ENCODE results near the gene PROX2. TPM values are rescaled to one million over a fixed set of nuclear protein-coding genes. Genes with fewer than 3 reads are reported as not detected.

PROX2 gene
- total RNA-seq, 1 donor from 2014 or later: 0.05 TPM

DNA sequence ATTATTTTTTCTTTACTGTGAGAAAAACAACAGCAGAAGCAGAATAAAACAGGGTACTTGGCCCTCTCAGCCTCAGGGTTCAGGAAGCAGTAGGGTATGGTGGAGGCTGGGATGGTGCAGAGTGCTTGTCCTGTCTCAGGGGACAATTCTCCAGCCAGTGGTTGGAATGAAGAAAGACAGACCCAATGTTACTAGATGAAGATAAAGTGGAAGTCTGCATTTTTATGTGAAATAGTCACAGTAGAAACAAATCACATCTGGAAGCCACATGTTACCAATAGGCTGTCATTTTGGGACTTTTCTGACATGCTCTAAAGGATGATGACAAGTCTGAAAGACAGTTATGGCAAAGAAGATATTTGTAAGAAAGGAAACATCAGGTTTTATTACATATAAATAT, 32.3 kb downstream of the PROX2 start:
- Mint-ChIP-seq H3K36me3 (ENCODE audit: low read depth) (peaks cover 19% of the 10 kb centered on the region), H3K4me1 (ENCODE audit: low read depth) (peaks cover 27% of the 10 kb centered on the region), H3K4me3 (ENCODE audit: low read depth) (no peak overlapping the region), H3K27me3 (ENCODE audit: low read depth) (no peaks in the 10 kb centered on the region), H3K9me3 (no peaks in the 10 kb centered on the region), H3K27ac (no peak overlapping the region)
- intact Hi-C loops (cut with micrococcal nuclease): loop anchor here (5.0 kb wide), 2 partner anchors 39 to 226 kb away; partner anchors contain the start of gene DLST
- DNase-seq (ENCODE audit: low spot score): no peak

DNA sequence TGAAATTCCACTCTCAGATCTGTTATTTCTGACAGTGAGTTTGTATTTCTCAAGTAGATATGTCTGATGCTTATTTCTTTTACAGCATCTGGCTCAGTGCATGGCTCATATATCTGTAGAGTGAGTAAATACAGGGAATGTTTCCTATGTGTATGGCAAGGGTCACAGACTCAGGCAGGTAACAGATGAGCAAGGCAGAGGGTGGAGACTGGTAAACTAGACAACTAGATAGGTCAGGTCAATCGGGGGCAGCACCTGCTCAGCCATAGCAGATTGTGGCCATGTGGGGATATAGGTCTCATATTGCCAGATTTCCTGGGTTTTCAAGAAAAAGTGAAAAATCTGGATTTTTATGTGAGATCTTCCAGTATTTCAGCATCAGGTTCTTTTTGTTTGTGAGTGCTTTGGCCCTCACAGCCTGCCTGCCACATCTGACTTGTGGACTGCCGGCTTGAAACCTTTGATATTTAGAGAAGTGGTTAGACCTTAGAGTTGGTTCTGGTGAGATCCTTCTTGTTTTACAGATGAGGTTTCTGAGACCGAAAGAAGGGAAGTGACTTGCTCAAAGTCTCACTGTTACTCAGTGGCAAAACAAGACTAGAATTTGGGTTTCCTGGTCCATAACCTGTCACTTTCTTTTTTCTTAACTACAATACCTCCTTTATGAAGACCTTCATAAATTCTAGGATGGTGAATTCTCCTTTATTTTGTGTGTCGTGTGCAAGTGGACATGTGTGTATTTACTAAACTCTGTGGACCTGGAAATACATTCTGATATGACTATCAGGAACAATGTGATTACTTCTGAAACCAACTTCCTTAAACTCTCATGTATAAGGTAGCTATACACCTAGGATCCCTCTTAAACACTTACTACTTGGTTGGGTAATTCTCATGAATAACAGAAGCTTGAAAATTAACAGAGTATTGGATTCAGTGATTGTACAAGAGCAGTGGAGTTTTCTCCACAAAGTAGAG, 34.4 kb downstream of the PROX2 start:
- Mint-ChIP-seq H3K27ac (peak overlapping the region; percentile 73), H3K27me3 (ENCODE audit: low read depth) (no peaks in the 10 kb centered on the region), H3K36me3 (ENCODE audit: low read depth) (peaks cover 29% of the 10 kb centered on the region), H3K4me1 (ENCODE audit: low read depth) (peaks cover 43% of the 10 kb centered on the region), H3K4me3 (ENCODE audit: low read depth) (peak overlapping the region; percentile 45), H3K9me3 (no peaks in the 10 kb centered on the region)
- intact Hi-C loops (cut with micrococcal nuclease): loop anchor here (2.0 to 5.0 kb wide), 3 partner anchors 41 to 224 kb away; partner anchors contain the start of gene DLST
- DNase-seq (ENCODE audit: low spot score): no peak

DNA sequence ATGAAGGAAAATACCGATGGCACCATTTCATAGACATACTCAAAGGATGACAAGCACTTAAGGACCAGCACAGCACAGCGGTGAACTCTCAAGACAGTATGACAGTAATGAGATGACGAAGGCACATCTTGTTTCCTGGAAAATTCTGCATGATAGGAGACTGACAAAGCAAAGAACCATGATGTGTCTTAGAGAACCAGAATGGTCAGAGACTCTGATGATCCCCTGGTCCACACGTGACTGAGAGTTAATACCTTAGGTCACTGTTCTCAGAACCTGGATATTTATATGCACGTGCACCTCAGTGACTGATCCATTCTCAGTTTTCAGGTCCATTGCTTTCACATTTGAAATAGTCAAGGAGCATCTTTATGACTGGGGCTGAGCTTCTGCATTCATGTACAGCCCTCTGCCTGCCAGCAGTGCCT, 35.3 kb downstream of the PROX2 start:
- intact Hi-C loops (cut with micrococcal nuclease): loop anchor here (2.0 to 5.0 kb wide), 3 partner anchors 42 to 223 kb away; partner anchors contain the start of gene DLST
- DNase-seq (ENCODE audit: low spot score): no peak
- Mint-ChIP-seq H3K27ac (peak overlapping the region; percentile 73), H3K9me3 (no peaks in the 10 kb centered on the region), H3K4me1 (ENCODE audit: low read depth) (peaks cover 47% of the 10 kb centered on the region), H3K36me3 (ENCODE audit: low read depth) (peaks cover 34% of the 10 kb centered on the region), H3K27me3 (ENCODE audit: low read depth) (no peaks in the 10 kb centered on the region), H3K4me3 (ENCODE audit: low read depth) (no peak overlapping the region)

DNA sequence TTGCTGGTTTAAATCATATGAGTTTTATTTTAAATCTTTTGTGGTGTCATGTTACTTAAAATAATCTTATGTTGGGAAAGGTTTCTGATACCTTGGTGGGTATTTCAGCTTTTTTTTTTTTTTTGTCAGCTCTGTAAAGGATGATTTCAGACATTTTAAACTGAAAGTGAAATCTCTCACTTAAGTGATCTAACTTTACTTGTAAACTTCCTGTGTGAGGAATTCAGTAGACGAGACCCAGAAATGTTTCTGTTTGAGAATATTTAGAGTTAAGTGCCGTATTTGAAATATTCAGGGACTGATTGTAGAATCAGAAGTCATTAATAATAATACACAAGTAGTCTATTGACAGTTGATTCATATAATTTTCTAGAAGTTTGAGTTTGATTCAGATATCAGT, 37.8 kb downstream of the PROX2 start:
- DNase-seq (ENCODE audit: low spot score): no peak
- intact Hi-C loops (cut with micrococcal nuclease): no loop called here
- Mint-ChIP-seq H3K27ac (peak overlapping the region; percentile 86), H3K4me1 (ENCODE audit: low read depth) (peaks cover 56% of the 10 kb centered on the region), H3K9me3 (no peaks in the 10 kb centered on the region), H3K36me3 (ENCODE audit: low read depth) (peaks cover 46% of the 10 kb centered on the region), H3K27me3 (ENCODE audit: low read depth) (no peaks in the 10 kb centered on the region), H3K4me3 (ENCODE audit: low read depth) (peak overlapping the region; percentile 53)

DNA sequence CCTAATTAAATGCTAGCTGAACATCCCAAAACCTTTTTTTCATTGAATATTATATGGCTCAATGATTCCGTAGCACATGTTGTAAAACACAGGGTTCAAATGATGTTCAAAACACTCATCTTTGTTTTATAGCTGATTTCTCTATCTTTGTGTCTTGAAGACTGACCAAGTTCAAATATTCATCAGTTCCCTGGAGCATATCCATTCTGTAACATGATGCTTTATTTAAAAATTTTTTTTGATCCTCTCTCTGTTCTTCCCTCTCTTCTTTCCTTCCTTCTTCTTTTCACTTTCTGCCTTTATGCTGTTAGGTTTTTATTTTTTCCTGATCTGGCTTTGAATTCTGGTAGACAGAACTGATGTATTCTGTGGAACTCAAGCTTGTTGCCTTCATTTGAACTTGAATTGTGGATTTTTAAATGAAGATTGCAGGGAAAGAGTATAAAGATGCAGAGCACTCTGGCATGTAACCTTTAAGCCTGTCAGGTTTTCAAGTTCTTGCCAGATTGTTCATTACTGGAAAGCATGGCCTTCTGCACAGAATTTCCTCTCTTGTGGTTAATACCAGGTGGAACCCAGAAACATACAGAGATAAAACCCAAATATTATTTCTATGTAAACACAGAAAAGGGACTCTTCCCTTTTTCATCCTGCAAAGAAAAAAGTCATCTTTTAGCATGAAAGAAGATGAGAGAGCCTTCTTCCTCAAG, 39.5 kb downstream of the PROX2 start:
- no peak for DNase-seq (ENCODE audit: low spot score)
- intact Hi-C loops (cut with micrococcal nuclease): loop anchor here (2.0 kb wide), 1 partner anchor 72 kb away; no protein-coding TSS in a partner anchor
- no peaks in the 10 kb centered on the region for H3K9me3 Mint-ChIP-seq
- peak overlapping the region; percentile 37 for H3K4me3 Mint-ChIP-seq (ENCODE audit: low read depth)
- peaks cover 40% of the 10 kb centered on the region for H3K36me3 Mint-ChIP-seq (ENCODE audit: low read depth)
- H3K27ac Mint-ChIP-seq: peak overlapping the region; percentile 78
- H3K4me1 Mint-ChIP-seq (ENCODE audit: low read depth): peaks cover 50% of the 10 kb centered on the region
- no peaks in the 10 kb centered on the region for H3K27me3 Mint-ChIP-seq (ENCODE audit: low read depth)

DNA sequence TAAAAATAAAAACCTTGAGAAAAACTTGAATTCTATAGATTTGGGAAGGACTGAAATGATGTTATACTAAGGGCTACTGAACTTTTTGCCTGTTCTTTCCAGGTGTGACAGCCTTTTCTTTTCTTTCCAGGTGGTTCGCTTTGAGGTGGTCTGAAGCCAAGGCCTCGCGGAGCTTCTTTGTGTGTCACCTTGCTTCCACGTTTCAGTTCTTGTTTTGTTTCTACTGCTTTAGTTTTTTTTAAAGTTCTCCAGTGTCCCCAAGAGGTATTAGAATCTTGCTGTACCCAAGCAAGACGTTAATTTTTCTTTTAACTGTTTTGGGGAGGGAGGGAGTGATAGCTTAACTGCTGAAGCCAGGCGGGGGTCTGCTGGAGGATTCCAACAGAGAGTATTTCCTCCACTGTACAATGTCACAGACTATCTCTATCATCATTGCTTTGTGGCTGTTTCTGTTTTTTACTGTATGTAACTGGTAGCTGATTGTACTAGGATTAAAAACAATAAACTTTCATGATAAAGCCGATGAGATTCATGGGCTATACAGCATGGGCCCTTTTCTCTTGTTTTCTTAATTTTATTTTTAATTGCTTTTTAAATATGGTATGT, 40.2 kb downstream of the PROX2 start:
- Mint-ChIP-seq H3K36me3 (ENCODE audit: low read depth) (peaks cover 35% of the 10 kb centered on the region), H3K9me3 (no peaks in the 10 kb centered on the region), H3K4me1 (ENCODE audit: low read depth) (peaks cover 43% of the 10 kb centered on the region), H3K27ac (peak overlapping the region; percentile 31), H3K4me3 (ENCODE audit: low read depth) (no peak overlapping the region), H3K27me3 (ENCODE audit: low read depth) (no peaks in the 10 kb centered on the region)
- intact Hi-C loops (cut with micrococcal nuclease): loop anchor here (2.0 kb wide), 1 partner anchor 71 kb away; no protein-coding TSS in a partner anchor
- no peak for DNase-seq (ENCODE audit: low spot score)

DNA sequence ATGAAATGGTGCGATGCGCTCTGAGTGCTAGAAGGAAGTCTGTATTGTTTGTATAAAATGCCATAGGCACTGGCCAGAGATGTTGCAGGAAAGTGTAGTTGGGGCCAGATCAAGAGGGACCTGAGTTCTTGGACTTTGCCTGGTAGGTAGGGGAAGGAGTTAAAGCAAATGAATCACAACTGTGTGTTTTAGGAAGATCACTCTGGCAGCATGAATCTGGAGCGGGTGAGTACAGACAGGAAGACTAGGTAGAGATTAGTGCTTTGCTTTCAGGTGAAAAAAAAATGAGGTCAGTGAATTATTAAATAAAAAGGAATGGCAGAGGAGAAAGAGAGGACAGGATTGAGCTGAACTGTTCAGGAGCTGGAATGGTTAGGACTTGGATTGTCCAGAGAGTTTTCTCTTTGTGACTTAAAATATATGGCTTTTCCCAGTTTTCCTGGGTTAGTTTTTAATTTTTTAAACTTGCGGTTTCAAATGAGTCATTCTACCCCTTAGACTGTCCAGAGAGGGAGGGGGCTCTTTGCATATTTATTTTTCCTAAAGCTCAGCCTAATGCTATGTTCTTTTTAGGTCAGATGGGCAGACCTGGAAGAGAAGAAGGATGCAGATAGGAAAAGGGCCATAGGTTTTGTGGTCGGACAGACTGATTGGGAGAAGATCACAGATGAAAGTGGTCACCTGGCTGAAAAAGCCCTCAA, 41.1 kb downstream of the PROX2 start:
- no peak overlapping the region for H3K4me3 Mint-ChIP-seq (ENCODE audit: low read depth)
- peaks cover 35% of the 10 kb centered on the region for H3K4me1 Mint-ChIP-seq (ENCODE audit: low read depth)
- H3K36me3 Mint-ChIP-seq (ENCODE audit: low read depth): peaks cover 36% of the 10 kb centered on the region
- DNase-seq (ENCODE audit: low spot score): no peak
- H3K9me3 Mint-ChIP-seq: no peaks in the 10 kb centered on the region
- peak overlapping the region; percentile 16 for H3K27ac Mint-ChIP-seq
- intact Hi-C loops (cut with micrococcal nuclease): no loop called here
- H3K27me3 Mint-ChIP-seq (ENCODE audit: low read depth): no peaks in the 10 kb centered on the region

DNA sequence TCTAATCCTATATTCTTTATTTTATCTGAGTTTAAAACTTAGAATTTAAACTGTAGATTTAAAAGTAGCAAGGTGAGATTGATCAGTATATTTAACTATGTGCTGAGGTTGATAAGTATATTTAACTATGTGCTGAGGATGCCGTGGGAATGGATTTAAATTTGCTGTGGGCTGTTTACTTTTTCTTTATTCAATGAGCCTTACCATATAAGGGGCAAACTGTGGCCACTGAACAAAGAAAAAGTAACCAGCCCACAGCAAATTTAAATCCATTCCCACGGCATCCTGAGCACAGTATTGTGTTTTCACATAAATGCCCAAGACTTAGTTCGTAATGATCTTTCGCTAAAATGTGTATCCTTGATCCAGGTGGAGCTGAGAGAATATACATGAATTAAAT, 43.1 kb downstream of the PROX2 start:
- Mint-ChIP-seq H3K27ac (no peak overlapping the region), H3K9me3 (no peaks in the 10 kb centered on the region), H3K27me3 (ENCODE audit: low read depth) (no peaks in the 10 kb centered on the region), H3K4me1 (ENCODE audit: low read depth) (peaks cover 30% of the 10 kb centered on the region), H3K4me3 (ENCODE audit: low read depth) (no peak overlapping the region), H3K36me3 (ENCODE audit: low read depth) (peaks cover 47% of the 10 kb centered on the region)
- DNase-seq (ENCODE audit: low spot score): no peak
- intact Hi-C loops (cut with micrococcal nuclease): no loop called here

DNA sequence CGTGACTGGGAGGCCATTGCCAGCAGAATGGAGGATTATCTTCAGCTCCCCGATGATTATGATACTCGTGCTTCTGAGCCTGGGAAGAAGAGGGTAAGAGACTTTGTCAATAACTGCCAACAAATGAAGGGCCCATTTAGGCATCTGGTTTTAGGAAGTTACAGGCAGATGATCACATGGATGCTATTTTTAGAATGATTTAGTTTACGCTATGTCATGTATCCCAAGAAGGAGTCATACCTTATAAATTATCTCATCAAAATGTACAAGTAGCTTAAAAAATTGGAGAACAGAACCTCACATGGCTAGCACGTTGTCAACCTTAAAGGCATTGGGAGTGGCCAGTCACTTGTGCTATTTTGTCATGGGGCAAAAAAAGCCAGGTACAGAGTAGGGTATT, 46.7 kb downstream of the PROX2 start:
- Mint-ChIP-seq H3K4me3 (ENCODE audit: low read depth) (no peak overlapping the region), H3K9me3 (no peaks in the 10 kb centered on the region), H3K27me3 (ENCODE audit: low read depth) (no peaks in the 10 kb centered on the region), H3K27ac (no peak overlapping the region), H3K4me1 (ENCODE audit: low read depth) (no peaks in the 10 kb centered on the region), H3K36me3 (ENCODE audit: low read depth) (peaks cover 31% of the 10 kb centered on the region)
- DNase-seq (ENCODE audit: low spot score): no peak
- intact Hi-C loops (cut with micrococcal nuclease): no loop called here

DNA sequence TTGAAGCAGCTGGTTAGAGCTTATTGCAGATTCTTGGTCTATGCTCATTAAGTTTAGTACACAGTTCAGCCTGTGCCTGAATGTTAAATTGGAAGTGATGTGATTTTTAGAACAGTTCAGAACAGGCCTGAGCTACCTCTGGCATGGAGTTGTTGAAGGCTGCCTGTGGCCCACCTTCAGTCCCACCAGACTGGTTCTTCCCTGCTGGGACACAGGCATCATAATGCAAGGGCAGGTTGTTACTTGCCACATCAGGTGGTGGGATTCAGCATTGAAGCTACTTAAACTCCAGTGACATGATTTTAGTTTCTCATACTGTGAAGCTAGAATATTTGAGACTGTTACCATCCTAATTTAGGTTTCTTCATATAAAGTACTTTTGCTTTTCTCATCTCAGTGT, 49.4 kb downstream of the PROX2 start:
- no peak for DNase-seq (ENCODE audit: low spot score)
- Mint-ChIP-seq H3K36me3 (ENCODE audit: low read depth) (peaks cover 39% of the 10 kb centered on the region), H3K27me3 (ENCODE audit: low read depth) (no peaks in the 10 kb centered on the region), H3K9me3 (no peaks in the 10 kb centered on the region), H3K4me1 (ENCODE audit: low read depth) (no peaks in the 10 kb centered on the region), H3K4me3 (ENCODE audit: low read depth) (no peak overlapping the region), H3K27ac (no peak overlapping the region)
- intact Hi-C loops (cut with micrococcal nuclease): no loop called here
